NCI-H226 (cell line): Measurements from ENCODE around the gene LIMK2.
"Not testable (repeated sequence)": the region's sequence is repeated elsewhere in the genome, so short reads cannot be mapped to it uniquely, and the experiment has no call there.

Experiments
- DNase-seq: peaks from one replicate; pipeline ENCODE4 v3.0.0-alpha.2; 2015

The LIMK2 gene

DNA sequence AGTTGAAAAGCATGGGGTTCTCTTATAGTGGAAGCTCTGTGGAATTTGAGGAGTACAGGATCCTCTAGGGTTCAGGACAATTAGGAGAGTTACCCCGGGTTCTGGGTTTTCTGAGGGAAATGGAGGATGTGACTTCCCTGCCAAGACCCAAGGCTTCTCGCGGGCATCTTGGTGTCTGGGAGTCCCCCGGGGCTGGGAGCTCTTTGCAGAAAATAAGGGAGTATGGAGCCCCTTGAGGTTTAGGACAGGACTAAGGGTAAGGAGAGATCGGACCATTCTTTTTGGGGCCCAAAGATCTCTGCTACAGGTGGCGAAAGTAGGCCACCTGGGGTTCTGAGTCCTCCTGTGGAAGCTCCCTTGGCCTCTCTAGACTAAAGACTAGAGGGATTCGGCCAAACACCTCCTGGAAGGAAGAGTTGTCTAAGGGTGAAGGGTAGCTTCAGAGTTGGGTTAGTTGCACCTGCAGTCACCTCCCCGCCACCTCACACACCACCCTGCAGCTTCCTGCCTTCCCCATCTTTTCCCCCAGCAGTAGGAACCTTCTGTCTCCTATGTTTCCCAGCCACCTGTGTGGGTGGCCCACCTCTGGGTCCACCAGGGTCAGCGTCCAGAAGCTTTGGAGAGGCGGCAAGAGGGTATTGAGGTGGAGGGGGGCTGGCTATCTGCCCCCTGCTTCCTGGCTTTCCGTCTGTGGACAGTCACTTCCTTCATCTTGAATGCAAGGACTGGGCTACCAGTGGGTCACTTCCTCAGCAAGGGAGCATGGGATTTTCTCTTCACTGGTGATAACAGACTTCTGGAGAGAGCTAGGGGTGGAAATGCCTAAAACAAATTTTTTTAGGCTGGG, 908 bp downstream of the LIMK2 start:
- no peak for DNase-seq

DNA sequence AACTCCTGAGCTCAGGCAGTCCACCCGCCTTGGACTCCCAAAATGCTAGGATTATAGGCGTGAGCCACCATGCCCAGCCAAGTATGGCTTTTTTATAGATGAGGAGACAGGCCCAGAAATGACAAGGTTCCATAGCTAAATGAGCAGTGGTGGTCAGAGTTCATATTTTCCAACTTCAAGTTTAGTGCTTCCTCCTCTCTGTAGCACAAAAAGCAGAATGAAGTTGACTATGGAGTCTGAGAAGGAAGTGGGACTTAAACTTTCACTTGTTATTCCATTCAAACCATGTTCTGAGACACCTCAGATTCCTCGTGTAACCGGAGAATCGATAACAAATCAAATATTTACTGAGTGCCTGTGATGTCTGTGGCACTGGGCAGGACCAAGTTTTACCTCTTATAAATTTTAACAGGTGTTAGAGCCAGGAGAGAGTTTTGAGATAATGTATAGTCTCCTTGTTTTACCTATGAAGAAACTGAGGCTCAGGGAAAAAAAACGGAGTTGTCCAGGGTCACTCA, 3.0 kb downstream of the LIMK2 start:
- DNase-seq, result no peak

DNA sequence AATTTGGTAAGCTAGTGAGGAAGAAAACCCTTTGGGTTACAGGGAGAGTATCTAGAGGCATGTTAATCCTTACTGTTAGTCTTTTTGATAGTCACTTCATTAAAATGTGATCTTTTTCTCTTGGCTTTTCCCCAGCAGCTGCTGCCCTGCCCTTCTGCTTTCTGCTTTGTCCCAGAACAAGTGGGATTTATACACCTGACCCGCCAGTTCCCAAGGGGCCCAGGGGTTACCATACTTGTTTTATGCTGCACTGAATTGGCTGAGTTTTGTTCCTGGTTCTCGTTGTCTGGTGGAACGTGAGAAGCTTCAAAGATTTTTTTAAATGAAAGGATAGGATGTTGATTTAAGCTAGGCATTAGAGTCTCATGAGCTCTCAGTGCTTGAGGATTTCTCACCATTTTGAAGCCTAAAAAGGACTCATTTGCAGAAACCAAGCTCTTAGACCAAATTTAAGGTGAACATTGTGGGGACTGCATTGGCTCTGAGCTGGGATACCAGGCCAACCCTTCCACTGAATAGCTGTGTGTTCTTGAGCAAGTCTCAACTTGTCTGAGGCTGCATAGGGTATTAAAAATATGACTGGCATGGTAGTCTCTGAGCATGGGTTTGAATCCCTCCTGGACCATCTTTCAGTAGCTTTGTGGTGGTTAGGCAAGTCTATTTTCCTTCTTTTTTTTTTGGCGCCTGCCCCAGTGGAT, 6.6 kb downstream of the LIMK2 start:
- no peak for DNase-seq

DNA sequence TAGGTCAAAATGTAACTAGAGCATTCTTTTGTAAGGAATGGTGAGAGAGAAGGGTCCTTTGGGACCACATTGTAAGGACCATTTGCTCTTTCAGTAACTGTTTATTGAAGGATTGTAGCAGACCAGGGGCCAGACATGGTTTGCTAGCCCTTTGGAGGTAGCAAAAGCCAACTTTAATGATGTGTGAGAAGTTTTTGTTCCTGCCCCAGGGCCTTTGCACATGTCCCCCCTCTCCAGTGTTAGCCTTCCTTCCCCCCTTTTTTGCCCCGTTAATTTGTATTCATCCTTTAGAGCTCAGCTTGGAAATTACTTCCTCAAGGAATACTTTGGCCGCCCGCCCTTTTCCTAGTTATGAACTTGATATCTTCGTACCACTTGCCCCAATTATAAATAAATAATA, 9.0 kb downstream of the LIMK2 start:
- no peak for DNase-seq

DNA sequence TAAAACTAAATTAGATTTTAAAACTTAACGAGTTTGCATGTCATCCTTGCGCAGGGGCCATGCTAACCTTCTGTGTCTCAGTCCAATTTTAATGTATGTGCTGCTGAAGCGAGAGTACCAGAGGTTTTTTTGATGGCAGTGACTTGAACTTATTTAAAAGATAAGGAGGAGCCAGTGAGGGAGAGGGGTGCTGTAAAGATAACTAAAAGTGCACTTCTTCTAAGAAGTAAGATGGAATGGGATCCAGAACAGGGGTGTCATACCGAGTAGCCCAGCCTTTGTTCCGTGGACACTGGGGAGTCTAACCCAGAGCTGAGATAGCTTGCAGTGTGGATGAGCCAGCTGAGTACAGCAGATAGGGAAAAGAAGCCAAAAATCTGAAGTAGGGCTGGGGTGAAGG, 10.6 kb downstream of the LIMK2 start:
- no peak for DNase-seq

DNA sequence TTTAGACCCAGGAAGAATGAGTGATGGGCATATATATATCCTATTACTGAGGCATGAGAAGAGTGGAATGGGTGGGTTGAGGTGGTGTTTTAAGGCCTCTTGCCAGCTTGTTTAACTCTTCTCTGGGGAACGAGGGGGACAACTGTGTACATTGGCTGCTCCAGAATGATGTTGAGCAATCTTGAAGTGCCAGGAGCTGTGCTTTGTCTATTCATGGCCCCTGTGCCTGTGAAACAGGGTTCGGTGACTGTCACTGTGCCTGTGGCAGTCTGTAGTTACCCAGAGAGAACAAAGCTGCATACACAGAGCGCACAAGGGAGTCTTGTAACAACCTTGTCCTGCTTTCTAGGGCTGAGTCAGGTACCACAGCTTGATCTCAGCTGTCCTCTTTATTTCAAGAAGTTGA, 11.7 kb downstream of the LIMK2 start:
- no peak for DNase-seq

DNA sequence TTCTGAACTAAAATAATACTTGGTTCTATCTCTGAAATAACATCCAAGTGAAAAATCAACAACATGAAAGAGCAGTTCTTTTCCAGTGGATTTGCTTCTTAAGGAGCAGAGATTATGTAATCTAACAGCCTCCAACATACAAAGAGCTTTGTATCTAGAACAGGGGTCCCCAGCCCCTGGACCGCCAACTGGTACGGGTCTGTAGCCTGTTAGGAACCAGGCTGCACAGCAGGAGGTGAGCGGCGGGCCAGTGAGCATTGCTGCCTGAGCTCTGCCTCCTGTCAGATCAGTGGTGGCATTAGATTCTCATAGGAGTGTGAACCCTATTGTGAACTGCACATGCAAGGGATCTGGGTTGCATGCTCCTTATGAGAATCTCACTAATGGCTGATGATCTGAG, 12.6 kb downstream of the LIMK2 start:
- DNase-seq, result not testable (repeated sequence)

DNA sequence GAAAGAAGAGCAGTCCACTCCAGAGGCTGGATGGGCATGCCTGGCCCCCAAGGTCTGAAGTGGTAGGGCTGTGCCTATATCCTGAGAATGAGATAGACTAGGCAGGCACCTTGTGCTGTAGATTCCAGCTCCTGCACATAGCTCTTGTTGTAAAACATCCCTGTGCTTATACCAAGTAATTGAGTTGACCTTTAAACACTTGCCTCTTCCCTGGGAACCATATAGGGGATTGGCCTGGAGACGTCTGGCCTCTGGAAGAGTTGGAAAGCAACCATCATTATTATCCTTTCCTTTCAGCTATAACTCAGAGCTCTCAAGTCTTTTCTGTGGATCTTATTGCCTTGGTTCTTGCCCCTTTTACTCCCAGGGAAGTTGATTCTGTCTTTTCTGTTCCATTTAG, 15.1 kb downstream of the LIMK2 start:
- DNase-seq, result no peak

DNA sequence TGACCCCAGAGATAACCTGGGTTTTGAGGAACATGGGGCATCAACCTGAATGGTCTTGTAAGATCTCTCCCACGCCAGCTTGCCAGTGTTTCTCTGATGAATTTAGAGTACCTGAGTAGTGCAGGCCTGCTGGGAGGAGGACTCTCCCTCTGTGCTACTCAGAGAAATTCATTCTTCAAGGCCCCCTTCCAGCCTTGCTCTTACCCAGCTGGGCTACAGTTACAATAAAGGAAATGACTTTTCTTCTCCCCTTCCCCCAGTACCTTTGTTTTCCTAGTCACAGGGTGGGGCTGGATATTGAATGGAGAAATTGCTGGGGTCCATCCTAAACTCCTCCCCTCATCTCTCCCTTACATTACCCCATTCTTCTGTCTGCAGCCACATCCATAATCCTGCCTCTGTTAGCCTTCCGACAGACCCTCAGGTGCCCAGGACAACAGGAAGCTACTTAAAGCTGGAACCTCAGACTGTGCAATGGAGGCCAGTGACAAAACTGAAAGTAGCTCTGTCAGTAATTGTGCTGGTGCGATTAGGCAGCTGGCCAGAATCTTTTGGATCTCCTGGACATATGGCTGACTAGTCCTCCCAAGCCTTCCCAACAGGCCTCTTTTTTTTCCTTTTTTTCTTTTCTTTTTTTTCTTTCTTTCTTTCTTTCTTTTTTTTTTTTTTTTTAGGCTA, 17.4 kb downstream of the LIMK2 start:
- DNase-seq, result no peak

DNA sequence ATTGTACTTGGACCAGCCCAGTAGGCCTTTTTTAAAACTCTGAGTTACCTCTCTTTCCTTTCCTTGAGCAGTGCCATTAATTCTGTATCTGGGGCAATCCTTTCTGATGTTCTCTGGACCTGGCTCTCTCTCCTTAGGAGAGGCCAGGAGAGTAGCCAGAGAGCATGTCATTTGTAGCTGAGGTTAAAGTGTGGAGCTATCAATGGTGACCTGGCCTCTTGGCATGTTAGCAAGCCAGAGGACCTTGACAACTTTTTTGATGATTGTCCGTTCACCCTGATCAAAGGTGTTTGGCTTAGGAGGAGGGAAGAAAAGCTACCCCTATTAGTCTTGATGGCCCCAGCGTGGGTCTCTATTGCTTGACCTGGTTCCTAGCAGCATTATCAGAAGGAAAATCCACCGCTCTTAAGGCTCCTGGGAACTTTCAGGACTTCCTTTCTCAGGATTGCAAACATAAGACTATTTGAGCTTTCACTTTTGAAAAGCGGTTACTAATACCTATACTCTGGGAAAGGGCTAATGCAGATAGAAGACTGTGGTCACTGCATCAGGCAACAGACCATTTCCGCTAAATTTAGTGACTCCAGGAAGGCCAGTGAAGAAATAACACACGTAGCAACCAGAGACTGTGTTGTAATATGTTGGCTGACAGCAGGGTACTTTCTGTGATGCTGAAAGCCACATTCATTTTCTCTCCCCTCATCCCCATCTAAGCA, 18.2 kb downstream of the LIMK2 start:
- DNase-seq, result no peak

DNA sequence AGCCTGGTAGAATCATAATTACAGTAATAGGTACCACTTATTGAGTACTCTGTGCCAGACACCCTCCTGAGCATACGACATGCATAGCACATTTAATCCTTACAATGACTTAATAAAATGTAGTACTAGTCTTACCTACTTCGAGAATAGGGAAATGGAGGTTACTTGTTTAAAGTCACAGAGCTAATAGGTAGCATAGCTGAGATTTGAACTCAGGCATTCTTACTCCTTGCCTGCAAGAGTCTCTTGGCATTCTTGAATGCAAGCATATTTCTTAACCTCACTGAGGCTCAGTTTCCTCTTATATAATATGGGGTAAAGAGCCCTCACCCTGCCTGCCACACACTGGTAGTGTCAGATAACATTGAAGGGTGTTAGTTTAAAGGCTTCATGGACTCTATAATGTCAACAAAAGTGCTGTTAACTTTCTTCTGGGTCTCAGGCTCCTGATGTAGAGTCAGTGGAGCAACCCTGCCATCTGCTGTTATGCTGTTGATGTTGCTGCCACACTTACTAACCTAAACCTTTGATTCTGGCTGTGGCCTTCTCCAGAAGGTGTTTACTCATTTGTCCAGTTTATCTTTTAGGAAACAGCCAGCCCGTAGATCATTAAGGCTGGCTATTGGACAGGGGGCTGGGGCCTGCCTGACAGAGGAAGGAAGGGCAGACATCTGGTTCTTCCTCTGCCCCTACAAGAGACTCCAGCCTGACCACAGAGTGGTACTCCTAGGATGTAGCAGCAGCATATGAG, 18.9 kb downstream of the LIMK2 start:
- no peak for DNase-seq

DNA sequence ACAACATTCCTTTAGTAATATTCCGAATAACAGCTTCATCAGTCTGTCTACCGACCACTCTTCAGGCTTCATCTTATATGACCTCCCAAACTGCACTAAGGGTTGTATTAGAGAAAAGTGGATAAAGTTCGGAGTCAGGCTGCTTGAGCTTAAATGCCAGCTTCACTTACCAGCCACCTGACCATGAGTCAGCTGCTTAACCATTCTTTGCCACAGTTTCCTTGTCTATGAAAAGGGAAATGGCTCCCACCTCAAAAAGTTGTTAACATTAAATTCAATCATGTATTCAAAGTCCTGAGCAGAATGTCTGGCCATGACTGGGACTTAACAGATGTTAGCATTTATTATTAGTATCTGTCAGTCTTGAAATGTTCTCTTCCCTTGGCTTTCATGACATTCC, 20.9 kb downstream of the LIMK2 start:
- no peak for DNase-seq

DNA sequence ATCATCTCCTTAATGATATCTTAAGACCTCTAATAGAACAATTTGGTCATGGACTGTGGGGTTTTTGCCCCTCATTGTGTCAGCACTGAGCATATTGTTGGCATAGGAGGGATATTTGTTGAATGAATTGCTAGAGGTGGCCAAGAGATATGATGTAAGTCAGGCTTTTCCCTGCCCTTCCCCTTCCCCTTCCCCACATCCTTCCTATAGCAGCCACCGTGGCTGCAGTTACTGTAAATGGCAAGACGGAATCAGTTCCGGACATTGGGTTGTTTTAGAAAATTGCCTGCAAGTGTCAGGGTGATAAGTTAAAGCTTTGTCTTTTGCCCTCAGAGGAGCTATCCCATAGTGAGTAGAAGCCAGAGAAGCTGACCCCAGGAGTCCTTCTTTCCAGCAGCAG, 23.0 kb downstream of the LIMK2 start:
- DNase-seq, result no peak

DNA sequence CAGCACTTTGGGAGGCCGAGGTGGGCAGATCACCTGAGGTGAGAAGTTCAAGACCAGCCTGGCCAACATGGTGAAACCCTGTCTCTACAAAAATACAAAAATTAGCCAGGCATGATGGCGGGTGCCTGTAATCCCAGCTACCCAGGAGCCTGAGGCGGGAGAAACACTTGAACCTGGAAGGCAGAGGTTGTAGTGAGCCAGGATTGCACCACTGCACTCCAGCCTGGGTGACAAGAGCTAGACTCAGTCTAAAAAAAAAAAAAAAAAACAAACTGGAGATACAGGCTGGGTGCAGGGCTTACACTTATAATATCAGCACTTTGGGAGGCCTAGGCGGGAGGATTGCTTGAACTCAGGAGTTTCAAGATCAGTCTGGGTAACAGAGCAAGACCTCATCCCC, 23.9 kb downstream of the LIMK2 start:
- DNase-seq, result not testable (repeated sequence)

DNA sequence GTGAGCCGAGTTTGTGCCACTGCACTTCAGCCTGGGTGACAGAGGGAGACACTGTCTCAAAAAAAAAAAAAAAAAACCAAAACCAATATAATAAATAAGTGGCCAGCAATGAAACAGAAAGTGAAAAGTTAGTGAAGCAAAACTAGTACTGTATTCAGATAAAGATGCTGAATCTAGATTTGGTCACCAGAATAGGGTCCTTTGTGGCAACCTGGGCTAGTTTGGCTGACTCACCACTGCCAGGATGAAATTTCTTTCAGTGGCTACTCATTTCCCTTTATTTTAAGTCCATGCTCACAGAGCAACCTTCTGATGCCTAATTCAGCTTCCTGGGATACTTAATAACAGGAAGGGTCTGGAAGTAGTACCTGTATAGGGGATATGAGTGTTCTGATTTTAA, 26.0 kb downstream of the LIMK2 start:
- no peak for DNase-seq

DNA sequence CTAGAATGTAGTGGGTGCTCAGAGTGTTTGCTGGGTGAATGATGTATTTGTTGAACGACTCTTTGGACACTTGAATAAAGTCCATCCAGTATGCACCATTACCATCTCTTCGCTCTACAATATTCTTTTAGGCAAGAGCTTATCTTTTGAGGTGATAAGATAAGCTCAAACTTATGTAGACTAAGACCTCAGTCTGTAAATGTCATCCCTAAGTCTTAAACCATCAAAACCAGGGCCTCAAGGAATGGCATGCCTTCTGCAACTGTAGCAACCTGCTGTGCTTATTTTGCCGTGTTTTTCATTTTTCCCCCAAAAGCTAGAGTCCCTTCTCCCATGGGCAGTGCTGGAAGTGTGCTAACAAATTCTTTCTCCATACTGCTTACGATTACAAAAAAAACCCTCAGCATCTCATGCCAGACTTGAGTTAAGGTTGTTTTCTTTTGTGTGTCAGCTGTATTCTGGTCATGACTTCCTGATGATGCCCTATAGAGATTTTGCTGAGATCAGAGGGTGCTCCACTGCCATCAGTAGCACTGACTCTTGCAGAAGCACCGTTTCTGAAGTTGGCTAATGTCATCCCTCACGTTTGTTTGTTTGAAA, 27.8 kb downstream of the LIMK2 start:
- DNase-seq, result no peak

DNA sequence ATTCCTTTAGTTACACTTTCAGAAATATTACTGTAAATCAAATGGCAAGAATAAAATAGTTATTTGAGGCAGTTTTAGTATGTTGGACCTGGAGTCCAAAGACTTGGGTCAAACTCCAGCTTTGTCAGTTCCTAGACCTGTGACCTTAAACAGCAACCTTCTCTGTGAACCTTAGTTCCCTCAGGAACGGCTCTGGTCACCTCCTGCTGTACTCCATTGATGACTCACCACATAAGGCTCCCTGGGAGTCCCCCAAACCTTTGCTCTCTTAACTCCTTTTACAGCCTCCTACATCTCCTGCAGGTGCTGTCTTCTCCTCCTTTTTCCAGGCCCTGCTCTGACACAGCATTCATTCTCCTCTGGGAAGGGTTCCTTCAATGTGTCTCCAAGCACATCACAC, 29.1 kb downstream of the LIMK2 start:
- peak; percentile 26 for DNase-seq

DNA sequence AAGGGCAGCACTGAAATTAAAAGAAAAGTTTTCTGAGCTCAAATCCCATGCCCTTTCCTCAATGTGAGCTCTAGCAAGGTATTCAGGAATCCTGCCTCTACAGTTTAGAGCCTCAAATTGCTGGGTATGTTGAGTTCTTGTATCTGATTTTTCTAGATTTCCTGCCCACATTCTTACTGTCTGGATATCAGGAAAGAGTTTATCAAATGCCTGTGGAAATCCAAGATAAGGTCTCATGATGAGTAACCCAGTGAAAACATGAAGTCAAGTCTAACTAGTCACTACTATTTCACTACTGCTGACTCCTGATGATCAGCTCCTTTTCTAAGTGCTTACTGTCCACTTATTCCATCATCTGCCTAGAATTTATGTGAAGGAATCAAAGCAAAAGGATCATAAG, 29.8 kb downstream of the LIMK2 start:
- peak; percentile 77 for DNase-seq

DNA sequence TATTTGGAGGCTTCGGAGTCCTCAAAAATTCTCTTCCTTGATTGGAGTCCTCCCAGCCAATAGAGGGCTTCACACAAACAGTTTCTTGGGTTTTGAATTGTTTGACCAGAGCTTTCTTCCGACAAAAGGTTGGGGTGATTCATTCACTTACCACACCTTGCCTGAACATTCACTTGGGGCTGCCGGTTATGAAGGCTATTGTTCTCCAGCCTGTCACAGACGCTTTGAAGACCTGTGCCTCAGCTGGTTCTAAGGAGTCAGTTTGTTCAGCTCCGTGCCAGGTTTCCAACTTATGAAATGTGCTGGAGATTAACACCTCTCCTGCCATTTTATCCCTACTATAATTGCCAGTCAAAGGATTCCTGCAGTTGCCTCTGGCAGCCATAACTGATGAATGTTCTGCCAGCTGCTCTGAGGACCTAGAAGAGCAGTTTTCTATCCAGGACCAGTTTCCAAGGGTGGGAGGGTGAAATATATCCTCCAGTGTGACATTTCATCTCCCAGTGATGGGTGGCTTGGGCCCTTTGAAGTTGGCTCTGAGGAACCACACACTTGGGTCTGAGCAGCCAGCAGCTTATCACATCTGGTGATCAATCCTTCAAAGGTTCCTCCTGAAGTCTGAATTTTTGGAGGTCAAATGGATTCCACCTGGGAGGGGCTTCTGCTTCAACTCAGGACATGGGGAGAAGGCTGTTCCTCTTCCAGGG, 31.4 kb downstream of the LIMK2 start:
- DNase-seq, result no peak

DNA sequence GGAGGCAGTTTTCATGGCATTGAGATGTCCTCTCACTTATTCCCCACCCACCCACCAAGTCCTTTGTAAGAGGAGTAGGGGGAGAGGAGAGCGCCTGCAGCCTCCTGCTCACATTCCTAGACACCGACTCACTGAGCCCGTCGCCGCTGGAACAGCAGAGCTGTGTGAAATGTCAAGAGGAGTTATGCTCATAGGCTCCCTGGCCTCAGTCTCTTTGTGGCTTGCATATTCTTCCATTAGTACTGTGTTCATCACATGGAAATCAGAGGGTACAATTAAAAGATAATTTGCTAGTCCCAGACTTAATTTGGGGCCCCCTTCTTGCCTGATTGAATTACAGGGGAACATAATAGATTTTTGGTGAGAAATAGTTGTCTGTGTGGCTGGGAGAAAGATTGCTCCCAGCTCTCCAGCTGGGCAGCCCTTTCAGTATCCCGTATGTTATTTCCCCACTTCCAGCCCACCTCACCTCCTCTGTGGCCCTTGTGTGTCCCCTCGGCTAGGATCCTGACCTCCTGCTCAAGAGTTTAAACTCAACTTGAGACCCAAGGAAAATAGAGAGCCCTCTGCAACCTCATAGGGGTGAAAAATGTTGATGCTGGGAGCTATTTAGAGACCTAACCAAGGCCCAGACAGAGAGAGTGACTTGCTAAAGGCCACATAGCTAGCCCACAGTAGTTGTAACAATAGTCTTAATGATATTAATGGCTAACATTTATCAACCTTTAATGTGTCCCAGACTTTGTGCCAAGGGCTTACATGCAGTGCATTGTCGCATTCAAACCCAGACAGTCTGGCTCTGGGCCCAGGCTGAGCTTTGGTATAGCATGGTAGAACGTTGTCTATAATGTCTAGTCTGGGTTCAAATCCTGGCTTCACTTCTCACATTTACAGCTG, 32.2 kb downstream of the LIMK2 start:
- peak; percentile 45 for DNase-seq
